Measurements from ENCODE around the gene CEP250.

DNA sequence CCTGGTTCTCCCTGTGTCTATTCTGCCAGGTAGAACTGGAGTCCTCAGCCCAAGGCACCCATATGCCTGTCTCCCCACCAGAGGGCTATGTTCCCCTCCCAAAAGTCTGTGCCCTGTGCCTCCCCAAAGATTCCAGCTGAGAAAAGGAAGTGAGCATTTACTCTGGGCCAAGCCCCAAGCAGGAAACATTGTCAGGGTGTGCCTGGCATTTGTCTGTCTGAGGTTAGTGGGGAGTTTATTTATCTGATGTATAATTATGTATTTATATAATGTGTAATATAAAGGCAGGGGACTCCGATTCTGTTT lies 23.0 kb upstream of the CEP250 start:
- TF ChIP-seq SIN3A (IDR thresholded peaks at IDR 0.05; ENCODE audit: low read depth) (no peak), CTCF (IDR thresholded peaks at IDR 0.05 in 2 of 3, conservative IDR thresholded peaks at IDR 0.05 in 1 of 3; ENCODE audit: borderline replicate concordance in 1 of 3, insufficient read depth in 1 of 3, low read depth in 2 of 3, low read length in 2 of 3) (no peak), EGR1 (IDR thresholded peaks at IDR 0.05; ENCODE audit: low read depth) (no peak), POLR2A (IDR thresholded peaks at IDR 0.05; ENCODE audit: borderline replicate concordance, extremely low read depth, insufficient read depth, insufficient read length) (no peak)

Data from HCT116 (cell line).